Esophagus squamous epithelium (tissue), 4 donors: Measurements from ENCODE around the gene TRIOBP.

ENCODE experiments used
- POLR2A ChIP-seq, 4 donors: fragments of 450-650 bp; IDR thresholded peaks; one replicate each; pipeline ENCODE4 v1.6.1; 2017; ENCODE audit warnings: antibody characterized with exemption in 4 of 4, mild to moderate bottlenecking in 4 of 4, moderate library complexity in 3 of 4
- TF ChIP-seq, protein P1 (sequence below), 6 experiments: fragments of 450-650 bp in 4 of 6; fragments of 200-600 bp in 2 of 6; sonication (generic) in 2 of 6; IDR thresholded peaks; one replicate each; pipeline ENCODE4 v1.5.1; 2016 to 2019; ENCODE audit warnings: antibody characterized with exemption in 6 of 6, mild to moderate bottlenecking in 4 of 6, moderate library complexity in 4 of 6

DNA sequence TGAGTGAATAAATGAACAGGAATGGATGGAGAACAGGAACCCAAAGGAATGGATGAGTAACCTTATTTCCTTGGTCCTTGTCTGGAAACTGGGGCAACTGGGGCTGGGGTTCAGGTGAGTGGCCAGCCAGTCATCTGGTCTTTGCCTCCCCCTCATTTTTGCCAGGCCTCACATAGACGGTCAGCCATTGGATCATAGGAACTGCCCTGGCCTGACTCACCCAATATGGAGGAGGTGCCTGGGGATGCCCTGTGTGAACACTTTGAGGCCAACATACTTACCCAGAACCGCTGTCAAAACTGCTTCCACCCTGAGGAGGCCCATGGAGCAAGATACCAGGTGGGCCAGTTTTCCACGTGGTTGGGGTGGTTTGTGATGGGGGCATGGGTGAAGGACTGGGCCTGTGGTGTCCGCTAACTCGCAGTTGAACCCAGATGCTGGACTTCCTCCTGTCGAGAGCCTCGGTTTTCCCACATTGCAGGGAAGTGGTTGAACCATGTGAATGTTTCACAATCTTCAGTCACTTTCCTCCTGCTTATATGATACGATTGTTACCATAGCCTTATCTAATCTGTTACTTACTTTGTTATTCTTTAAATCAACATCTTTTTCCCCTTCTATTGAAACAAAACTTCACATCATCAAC is 4.4 kb downstream of the TRIOBP start:
- TF ChIP-seq, protein P1, sequence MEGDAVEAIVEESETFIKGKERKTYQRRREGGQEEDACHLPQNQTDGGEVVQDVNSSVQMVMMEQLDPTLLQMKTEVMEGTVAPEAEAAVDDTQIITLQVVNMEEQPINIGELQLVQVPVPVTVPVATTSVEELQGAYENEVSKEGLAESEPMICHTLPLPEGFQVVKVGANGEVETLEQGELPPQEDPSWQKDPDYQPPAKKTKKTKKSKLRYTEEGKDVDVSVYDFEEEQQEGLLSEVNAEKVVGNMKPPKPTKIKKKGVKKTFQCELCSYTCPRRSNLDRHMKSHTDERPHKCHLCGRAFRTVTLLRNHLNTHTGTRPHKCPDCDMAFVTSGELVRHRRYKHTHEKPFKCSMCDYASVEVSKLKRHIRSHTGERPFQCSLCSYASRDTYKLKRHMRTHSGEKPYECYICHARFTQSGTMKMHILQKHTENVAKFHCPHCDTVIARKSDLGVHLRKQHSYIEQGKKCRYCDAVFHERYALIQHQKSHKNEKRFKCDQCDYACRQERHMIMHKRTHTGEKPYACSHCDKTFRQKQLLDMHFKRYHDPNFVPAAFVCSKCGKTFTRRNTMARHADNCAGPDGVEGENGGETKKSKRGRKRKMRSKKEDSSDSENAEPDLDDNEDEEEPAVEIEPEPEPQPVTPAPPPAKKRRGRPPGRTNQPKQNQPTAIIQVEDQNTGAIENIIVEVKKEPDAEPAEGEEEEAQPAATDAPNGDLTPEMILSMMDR (IDR thresholded peaks at IDR 0.05), result no peak
- no peak for TF ChIP-seq POLR2A (IDR thresholded peaks at IDR 0.05)
